Measurements from ENCODE around the gene TMPRSS11A.

DNA sequence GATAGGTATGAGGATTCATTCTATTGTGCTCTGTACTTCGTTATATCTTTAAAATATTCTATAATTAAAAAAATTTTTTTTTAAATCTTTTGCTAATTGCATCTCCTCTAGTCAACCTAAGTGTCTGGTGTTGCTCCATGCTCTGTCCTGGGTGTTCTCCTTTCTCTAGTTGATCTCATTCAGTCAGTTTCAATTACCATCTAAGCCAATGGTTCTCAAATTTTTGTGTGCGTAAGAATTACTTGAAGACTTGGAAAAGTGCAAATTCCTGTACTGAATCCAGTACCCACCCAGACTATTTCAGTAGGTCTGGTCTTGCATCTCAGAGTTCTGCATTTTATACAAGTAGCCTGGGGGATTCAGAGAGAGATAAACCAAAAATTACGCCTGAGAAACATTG, 86.2 kb downstream of the TMPRSS11A start:
- TF ChIP-seq POLR2A (IDR thresholded peaks at IDR 0.05) (no peak), CTCF (IDR thresholded peaks at IDR 0.05) (no peak), EP300 (IDR thresholded peaks at IDR 0.05; ENCODE audit: low read depth) (no peak)
